ENCODE results near the gene PSTPIP2. TPM values are rescaled to one million over a fixed set of nuclear protein-coding genes. Genes with fewer than 3 reads are reported as not detected.

Gene PSTPIP2
- polyA plus RNA-seq, 3 donors, result 9.1 to 11.7 (median 11.7) TPM

GRCh38 chr18:46046688-46047087, 25.4 kb downstream of the PSTPIP2 start:
- DNase-seq (ENCODE audit: extremely low read depth in 1 of 11, low read depth in 9 of 11, low spot score in 4 of 11), result no peak

GRCh38 chr18:46046126-46046525, 25.9 kb downstream of the PSTPIP2 start:
- DNase-seq (ENCODE audit: extremely low read depth in 1 of 11, low read depth in 9 of 11, low spot score in 4 of 11), result no peak

GRCh38 chr18:46042571-46043123, 29.4 kb downstream of the PSTPIP2 start:
- no peak for DNase-seq (ENCODE audit: extremely low read depth in 1 of 11, low read depth in 9 of 11, low spot score in 4 of 11)

- no peak for DNase-seq (ENCODE audit: extremely low read depth in 1 of 11, low read depth in 9 of 11, low spot score in 4 of 11)
These were observed 31.3 kb downstream of the PSTPIP2 start for GRCh38 chr18:46040747-46041104.

GRCh38 chr18:46040033-46040746, 31.9 kb downstream of the PSTPIP2 start:
- no peak for DNase-seq (ENCODE audit: extremely low read depth in 1 of 11, low read depth in 9 of 11, low spot score in 4 of 11)

- no peak for DNase-seq (ENCODE audit: extremely low read depth in 1 of 11, low read depth in 9 of 11, low spot score in 4 of 11)
These were observed 34.4 kb downstream of the PSTPIP2 start for GRCh38 chr18:46037512-46038305.

- no peak for DNase-seq (ENCODE audit: extremely low read depth in 1 of 11, low read depth in 9 of 11, low spot score in 4 of 11)
These were observed 36.1 kb downstream of the PSTPIP2 start for GRCh38 chr18:46035696-46036680.

GRCh38 chr18:46034230-46034629, 37.8 kb downstream of the PSTPIP2 start:
- DNase-seq (ENCODE audit: extremely low read depth in 1 of 11, low read depth in 9 of 11, low spot score in 4 of 11), result no peak

GRCh38 chr18:46031741-46032140, 40.3 kb downstream of the PSTPIP2 start:
- no peak for DNase-seq (ENCODE audit: extremely low read depth in 1 of 11, low read depth in 9 of 11, low spot score in 4 of 11)

GRCh38 chr18:46028536-46028891, 43.5 kb downstream of the PSTPIP2 start:
- DNase-seq (ENCODE audit: extremely low read depth in 1 of 11, low read depth in 9 of 11, low spot score in 4 of 11), result no peak

- DNase-seq (ENCODE audit: extremely low read depth in 1 of 11, low read depth in 9 of 11, low spot score in 4 of 11), result no peak
These were observed 52.1 kb downstream of the PSTPIP2 start for GRCh38 chr18:46019936-46020335.

- no peak for DNase-seq (ENCODE audit: extremely low read depth in 1 of 11, low read depth in 9 of 11, low spot score in 4 of 11)
These were observed 58.4 kb downstream of the PSTPIP2 start for GRCh38 chr18:46013484-46014189.

- DNase-seq (ENCODE audit: extremely low read depth in 1 of 11, low read depth in 9 of 11, low spot score in 4 of 11), result no peak
These were observed 61.4 kb downstream of the PSTPIP2 start for GRCh38 chr18:46010676-46011075.

GRCh38 chr18:46010050-46010449, 62.0 kb downstream of the PSTPIP2 start:
- DNase-seq (ENCODE audit: extremely low read depth in 1 of 11, low read depth in 9 of 11, low spot score in 4 of 11), result no peak

GRCh38 chr18:46009125-46009840, 62.8 kb downstream of the PSTPIP2 start:
- DNase-seq (ENCODE audit: extremely low read depth in 1 of 11, low read depth in 9 of 11, low spot score in 4 of 11), result no peak

GRCh38 chr18:46008531-46008930, 63.5 kb downstream of the PSTPIP2 start:
- no peak for DNase-seq (ENCODE audit: extremely low read depth in 1 of 11, low read depth in 9 of 11, low spot score in 4 of 11)

- no peak for DNase-seq (ENCODE audit: extremely low read depth in 1 of 11, low read depth in 9 of 11, low spot score in 4 of 11)
These were observed 64.9 kb downstream of the PSTPIP2 start for GRCh38 chr18:46007165-46007564.

- no peak for DNase-seq (ENCODE audit: extremely low read depth in 1 of 11, low read depth in 9 of 11, low spot score in 4 of 11)
These were observed 69.1 kb downstream of the PSTPIP2 start for GRCh38 chr18:46002934-46003333.
